HG03571 (cell line): ENCODE measurements around the gene OR4D10.
"Not testable (repeated sequence)": the region's sequence is repeated elsewhere in the genome, so short reads cannot be mapped to it uniquely, and the experiment has no call there.

Source experiments
- ATAC-seq: cut with Tn5 transposase; IDR thresholded peaks from one replicate; pipeline ENCODE4 v1.9.1; 2021; ENCODE audit not compliant: unreplicated experiment

The OR4D10 gene

GRCh38 chr11:59473015-59473414 lies at the start of gene OR4D10:
OR4D10 (plus strand) TSS chr11:59473315; CDS start chr11:59477430, 4,115 bp downstream.
- ATAC-seq, result no peak

- no peak for ATAC-seq
These were observed 49.3 kb upstream of the OR4D10 start for GRCh38 chr11:59423835-59424234.

- no peak for ATAC-seq
These were observed 48.0 kb upstream of the OR4D10 start for GRCh38 chr11:59425131-59425530.

- ATAC-seq, result no peak
These were observed 46.6 kb upstream of the OR4D10 start, which contains the start of gene OR5A2 for GRCh38 chr11:59426361-59427067. OR5A2 (minus strand) TSS chr11:59426413; CDS start chr11:59422953, 3,460 bp downstream.

GRCh38 chr11:59427068-59427382 lies 46.1 kb upstream of the OR4D10 start:
- ATAC-seq, result no peak

GRCh38 chr11:59429924-59430516 lies 43.1 kb upstream of the OR4D10 start:
- no peak for ATAC-seq

DNA sequence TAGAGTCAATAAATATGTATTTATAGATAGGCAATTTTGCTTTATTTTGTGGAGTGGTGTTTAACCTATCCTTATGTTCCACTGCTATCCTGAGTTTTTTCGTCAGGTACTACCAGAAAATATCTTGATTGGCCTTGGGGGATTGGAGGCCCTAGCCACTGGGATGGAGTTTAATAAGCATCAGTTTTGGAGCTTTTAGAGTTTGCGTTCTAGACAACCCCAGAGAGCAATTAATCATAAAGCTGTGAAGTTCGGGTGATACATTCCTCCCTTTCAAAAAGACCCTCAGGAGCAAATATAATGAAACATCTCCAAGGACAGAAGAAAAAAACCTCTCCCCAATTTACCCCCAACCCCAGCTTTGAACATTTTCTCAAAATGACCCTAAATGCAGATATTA lies 36.9 kb upstream of the OR4D10 start, which contains the start of gene OR5A1:
Gene OR5A1, plus strand, starts transcription at position 301 of the 400 bp plus-strand sequence. CDS start 6,700 bp downstream, outside the sequence.
- ATAC-seq, result no peak

DNA sequence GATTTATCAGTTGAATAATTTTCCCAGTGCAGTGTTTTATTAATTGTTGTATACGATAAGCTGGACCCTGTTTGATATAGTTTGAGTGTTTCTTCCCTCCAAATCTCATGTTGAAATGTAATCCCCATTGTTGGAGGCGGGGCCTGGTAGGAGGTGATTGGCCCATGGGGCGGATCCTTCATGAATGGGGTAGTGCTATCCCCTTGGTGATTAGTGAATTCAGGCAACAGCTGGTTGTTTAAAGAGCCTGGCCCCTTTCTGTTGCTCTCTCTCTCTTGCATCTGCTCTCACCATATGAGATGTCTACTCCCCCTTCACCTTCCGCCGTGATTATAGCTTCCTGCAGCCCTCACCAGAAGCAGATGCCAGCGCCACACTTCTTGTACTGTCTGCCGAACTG lies 35.3 kb upstream of the OR4D10 start:
- ATAC-seq, result no peak

DNA sequence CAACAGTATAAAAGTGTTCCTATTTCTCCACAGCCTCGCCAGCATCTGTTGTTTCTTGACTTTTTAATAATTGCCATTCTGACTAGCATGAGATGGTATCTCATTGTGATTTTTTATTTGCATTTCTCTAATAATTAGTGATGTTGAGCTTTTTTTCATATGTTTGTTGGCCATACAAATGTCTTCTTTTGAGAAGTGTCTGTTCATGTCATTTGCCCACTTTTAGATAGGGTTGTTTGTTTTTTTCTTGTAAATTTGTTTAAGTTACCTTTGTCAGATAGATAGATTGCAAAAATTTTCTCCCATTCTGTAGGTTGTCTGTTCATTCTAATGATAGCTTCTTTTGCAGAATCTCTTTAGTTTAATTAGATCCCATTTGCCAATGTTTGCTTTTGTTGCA lies 27.5 kb upstream of the OR4D10 start:
- not testable (repeated sequence) for ATAC-seq

- ATAC-seq, result no peak
These were observed 24.6 kb upstream of the OR4D10 start for GRCh38 chr11:59448484-59448883.

DNA sequence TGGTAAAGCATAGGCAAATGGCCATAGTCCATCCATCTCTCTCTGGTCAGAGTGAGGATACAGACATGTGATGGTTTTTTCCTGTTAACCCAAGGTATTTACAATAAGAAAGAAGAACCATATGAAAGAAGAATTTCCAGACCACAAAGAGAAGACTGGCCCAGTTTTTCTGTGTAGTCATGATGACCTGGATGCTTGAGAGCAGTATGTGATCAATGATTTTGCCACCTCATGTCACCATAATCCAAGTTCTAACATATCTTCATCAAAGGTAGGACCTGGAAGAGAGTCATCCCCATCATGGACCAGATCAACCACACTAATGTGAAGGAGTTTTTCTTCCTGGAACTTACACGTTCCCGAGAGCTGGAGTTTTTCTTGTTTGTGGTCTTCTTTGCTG lies 16.5 kb upstream of the OR4D10 start, which contains the start of gene OR4D6:
Gene OR4D6, plus strand, starts transcription at position 301 of the 400 bp plus-strand sequence. Its CDS starts 0 bp downstream, at position 301.
- ATAC-seq, result no peak

DNA sequence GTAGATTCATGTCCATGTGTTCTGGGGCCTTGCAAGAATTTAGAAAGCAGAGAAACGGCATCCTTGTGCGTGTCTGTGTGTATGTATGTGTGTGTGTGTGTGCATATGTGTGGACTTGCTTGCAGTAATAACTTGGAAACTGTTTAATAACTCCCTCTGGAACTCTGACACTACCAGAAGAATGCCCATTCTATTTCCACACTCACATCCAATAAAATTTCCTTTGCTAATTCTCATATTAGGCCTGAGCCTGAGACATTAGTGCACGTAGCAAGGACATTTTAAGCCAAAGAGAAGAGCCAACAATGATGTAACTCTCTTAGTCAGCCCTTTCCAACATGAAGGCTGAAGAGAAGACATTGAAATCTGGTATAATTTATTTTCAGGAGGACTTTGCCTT lies 13.2 kb upstream of the OR4D10 start:
- no peak for ATAC-seq

DNA sequence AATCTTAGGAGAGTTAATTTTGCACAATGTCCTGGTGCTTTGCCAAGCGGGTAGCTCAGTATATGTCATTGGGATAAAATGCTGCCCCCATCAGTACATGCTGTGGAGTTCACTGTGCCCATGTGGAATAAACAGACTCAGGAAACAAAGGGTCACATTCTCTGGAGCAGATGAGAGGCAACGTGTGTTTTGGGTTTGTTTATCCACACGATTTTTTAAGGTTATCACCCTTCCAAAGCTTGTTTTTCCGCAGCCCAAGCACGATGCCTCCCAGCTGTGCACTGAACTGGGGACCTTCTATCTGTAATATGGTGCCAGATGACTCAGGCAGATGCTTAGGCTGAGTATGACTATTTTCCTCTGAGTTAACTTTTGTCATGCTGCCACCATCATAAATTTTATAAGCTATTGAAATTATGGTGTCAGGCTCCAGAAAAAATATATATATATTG lies 9.9 kb upstream of the OR4D10 start:
- no peak for ATAC-seq

GRCh38 chr11:59475176-59475575 lies 2.1 kb downstream of the OR4D10 start:
- no peak for ATAC-seq

- ATAC-seq, result no peak
These were observed 6.8 kb downstream of the OR4D10 start for GRCh38 chr11:59479906-59480305.

DNA sequence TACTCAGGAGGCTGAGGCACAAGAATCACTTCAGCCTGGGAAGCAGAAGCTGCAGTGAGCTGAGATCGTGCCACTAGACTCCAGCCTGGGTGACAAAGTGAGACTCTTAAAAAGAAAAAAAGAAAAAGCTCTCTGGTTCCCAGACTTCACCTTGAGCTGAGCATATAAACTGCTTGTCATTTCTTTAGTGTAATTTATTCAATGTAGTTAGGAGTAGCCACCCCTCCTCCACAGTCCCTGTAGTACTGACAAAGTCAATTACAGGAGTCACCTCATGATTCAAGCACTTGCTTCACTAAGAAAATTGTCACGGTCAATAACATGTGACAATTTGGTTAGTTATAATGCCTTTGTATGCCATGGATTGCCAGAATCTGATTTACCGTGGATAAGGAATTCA lies 7.2 kb downstream of the OR4D10 start:
- no peak for ATAC-seq

- no peak for ATAC-seq
These were observed 28.8 kb downstream of the OR4D10 start for GRCh38 chr11:59501931-59502330.

DNA sequence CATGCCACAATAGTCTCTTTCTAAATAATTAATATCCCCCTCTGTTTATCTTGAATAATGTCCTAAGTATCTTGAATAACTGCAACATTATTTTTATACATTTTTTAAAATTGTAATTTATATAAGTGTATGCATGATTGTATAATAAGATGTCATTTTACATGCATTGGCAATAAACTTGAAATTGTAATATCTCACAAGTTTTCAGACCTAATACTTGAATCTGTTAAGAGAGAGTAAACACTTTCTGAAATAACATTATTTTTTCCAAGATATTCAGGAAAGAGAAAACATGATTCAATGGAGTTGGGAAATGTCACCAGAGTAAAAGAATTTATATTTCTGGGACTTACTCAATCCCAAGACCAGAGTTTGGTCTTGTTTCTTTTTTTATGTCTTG lies 30.2 kb downstream of the OR4D10 start, which contains the start of gene OR4D11:
Gene OR4D11, plus strand, starts transcription at position 301 of the 400 bp plus-strand sequence. Its CDS starts 0 bp downstream, at position 301.
- ATAC-seq, result no peak

GRCh38 chr11:59510941-59511589 lies 38.0 kb downstream of the OR4D10 start, which contains the start of gene OR4D9:
OR4D9 (plus strand) TSS chr11:59511539; CDS start chr11:59514913, 3,374 bp downstream.
- no peak for ATAC-seq

- no peak for ATAC-seq
These were observed 38.6 kb downstream of the OR4D10 start for GRCh38 chr11:59511675-59512074.

GRCh38 chr11:59520139-59520538 lies 47.0 kb downstream of the OR4D10 start:
- ATAC-seq, result not testable (repeated sequence)

DNA sequence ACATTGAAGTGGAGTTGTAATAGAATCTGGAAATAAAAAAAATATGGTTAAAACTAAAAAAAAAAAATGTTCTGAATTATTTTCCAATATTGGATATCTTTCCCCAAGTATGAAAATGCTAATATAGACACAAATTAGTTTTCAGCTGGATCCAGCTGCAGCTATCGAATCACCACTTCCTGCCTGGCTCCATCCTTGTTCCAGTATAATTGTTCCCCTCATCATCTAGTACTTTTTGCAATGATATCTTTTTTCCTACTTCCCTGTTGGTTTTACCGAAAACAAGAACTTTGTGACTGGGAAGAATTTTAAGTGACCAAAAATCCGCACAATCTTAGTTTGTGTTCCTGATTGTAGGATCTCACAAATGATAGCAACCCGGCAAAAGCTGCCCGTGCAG lies 47.6 kb downstream of the OR4D10 start:
- ATAC-seq, result no peak
